ENCODE data around the gene TASP1. TPM values are rescaled to one million over a fixed set of nuclear protein-coding genes. Genes with fewer than 3 reads are reported as not detected.

The TASP1 gene, protein sequence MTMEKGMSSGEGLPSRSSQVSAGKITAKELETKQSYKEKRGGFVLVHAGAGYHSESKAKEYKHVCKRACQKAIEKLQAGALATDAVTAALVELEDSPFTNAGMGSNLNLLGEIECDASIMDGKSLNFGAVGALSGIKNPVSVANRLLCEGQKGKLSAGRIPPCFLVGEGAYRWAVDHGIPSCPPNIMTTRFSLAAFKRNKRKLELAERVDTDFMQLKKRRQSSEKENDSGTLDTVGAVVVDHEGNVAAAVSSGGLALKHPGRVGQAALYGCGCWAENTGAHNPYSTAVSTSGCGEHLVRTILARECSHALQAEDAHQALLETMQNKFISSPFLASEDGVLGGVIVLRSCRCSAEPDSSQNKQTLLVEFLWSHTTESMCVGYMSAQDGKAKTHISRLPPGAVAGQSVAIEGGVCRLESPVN
- 19.5 to 22.8 TPM (median 19.7 TPM) in 3 replicates for total RNA-seq

DNA sequence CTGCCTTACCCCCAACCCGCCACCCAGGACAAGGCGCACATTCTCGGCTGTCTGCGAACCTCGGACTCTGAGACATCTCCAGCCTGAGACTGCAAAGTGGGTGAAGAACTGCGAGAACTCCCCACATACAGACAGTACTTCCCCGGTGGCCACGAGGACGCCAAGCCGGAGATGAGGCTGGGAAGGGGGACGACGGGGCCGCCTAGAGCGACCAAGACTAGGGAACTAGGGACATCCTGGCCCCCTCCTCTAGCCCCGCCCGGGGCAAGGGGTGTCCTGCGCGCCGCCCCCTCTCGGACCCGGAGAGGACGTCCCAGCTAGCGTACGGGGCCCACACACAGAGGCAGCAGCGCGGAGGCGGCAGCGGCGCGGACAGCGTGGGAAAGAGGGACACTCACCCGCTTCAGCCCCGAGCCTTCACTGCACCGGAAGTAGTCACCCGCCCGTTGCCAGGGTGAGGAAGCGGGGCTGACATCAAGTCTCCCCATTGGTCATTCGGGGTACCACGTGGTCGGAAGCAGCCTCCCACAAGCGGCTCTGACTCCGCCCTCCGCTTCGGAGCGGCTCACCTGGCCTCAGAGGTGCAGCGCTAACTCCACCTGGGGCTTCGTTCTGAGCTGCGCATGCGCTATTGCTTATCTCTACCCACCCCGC, at the start of gene TASP1:
Gene TASP1 (minus strand): TSS at position 437 of the 654 bp plus-strand sequence. CDS start 8,854 bp downstream, outside the sequence.
- no peaks in the 10 kb centered on the region for H3K9me3 Mint-ChIP-seq
- no peaks in the 10 kb centered on the region for H3K36me3 Mint-ChIP-seq
- DNase-seq (ENCODE audit: low spot score in 2 of 2, unreplicated experiment in 2 of 2) = peak; percentile 97
- TF ChIP-seq, protein P1, sequence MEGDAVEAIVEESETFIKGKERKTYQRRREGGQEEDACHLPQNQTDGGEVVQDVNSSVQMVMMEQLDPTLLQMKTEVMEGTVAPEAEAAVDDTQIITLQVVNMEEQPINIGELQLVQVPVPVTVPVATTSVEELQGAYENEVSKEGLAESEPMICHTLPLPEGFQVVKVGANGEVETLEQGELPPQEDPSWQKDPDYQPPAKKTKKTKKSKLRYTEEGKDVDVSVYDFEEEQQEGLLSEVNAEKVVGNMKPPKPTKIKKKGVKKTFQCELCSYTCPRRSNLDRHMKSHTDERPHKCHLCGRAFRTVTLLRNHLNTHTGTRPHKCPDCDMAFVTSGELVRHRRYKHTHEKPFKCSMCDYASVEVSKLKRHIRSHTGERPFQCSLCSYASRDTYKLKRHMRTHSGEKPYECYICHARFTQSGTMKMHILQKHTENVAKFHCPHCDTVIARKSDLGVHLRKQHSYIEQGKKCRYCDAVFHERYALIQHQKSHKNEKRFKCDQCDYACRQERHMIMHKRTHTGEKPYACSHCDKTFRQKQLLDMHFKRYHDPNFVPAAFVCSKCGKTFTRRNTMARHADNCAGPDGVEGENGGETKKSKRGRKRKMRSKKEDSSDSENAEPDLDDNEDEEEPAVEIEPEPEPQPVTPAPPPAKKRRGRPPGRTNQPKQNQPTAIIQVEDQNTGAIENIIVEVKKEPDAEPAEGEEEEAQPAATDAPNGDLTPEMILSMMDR (IDR thresholded peaks at IDR 0.05; ENCODE audit: unreplicated experiment) = no peak
- peaks cover 16% of the 10 kb centered on the region for H3K27me3 Mint-ChIP-seq (ENCODE audit: low read depth)
- peak within 1 kb of the TSS; percentile 80 for H3K4me3 Mint-ChIP-seq
- H3K27ac Mint-ChIP-seq = peak within 1 kb of the TSS; percentile 85
- H3K4me1 Mint-ChIP-seq = peaks cover 8% of the 10 kb centered on the region

DNA sequence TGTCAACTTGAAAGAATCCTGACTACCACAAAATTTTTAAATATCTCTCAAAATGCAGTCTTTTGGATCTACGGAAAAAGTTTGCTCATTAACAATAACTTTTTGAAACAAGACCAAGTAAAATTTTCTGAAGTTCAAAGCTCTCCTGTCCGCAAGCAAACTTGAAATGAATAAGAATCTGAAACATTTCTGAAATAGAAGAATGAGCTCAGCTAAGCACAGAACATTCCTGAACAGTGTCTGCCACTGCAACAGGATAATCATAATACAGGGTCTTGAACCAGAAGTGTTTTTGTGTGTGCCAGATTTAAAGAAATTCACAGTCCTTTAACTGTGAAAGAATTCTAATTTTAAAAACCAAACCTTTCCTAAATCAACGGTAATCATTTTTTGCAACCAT, 49.1 kb upstream of the TASP1 start:
- Mint-ChIP-seq H3K9me3 (no peaks in the 10 kb centered on the region), H3K4me3 (no peak overlapping the region), H3K4me1 (no peaks in the 10 kb centered on the region), H3K36me3 (no peaks in the 10 kb centered on the region), H3K27me3 (ENCODE audit: low read depth) (no peaks in the 10 kb centered on the region), H3K27ac (no peak overlapping the region)
- TF ChIP-seq, protein P1 (IDR thresholded peaks at IDR 0.05; ENCODE audit: unreplicated experiment) = no peak
- no peak for DNase-seq (ENCODE audit: low spot score in 2 of 2, unreplicated experiment in 2 of 2)

DNA sequence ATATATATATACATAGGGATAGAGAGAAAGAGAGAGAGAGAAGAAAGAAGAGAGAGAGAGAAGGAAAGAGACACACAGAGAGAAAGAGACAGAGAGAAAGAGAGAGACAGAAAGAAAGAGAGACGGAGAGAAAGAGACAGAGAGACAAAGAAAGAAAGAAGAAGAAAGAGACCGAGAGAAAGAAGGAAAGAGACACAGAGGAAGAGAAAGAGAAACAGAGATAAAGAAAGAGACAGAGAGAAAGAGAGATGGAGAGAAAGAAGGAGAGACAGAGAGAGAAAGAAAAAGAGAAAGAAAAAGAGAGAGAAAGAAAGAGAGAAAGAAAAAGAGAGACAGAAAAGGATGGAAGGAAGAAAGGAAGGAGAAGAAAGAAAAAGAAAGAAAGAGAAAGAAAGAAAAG, 46.9 kb upstream of the TASP1 start:
- Mint-ChIP-seq H3K27ac (no peak overlapping the region), H3K36me3 (no peaks in the 10 kb centered on the region), H3K9me3 (peaks cover 4% of the 10 kb centered on the region), H3K4me1 (no peaks in the 10 kb centered on the region), H3K27me3 (ENCODE audit: low read depth) (no peaks in the 10 kb centered on the region), H3K4me3 (no peak overlapping the region)
- DNase-seq (ENCODE audit: low spot score in 2 of 2, unreplicated experiment in 2 of 2) = no peak
- TF ChIP-seq, protein P1 (IDR thresholded peaks at IDR 0.05; ENCODE audit: unreplicated experiment) = no peak

DNA sequence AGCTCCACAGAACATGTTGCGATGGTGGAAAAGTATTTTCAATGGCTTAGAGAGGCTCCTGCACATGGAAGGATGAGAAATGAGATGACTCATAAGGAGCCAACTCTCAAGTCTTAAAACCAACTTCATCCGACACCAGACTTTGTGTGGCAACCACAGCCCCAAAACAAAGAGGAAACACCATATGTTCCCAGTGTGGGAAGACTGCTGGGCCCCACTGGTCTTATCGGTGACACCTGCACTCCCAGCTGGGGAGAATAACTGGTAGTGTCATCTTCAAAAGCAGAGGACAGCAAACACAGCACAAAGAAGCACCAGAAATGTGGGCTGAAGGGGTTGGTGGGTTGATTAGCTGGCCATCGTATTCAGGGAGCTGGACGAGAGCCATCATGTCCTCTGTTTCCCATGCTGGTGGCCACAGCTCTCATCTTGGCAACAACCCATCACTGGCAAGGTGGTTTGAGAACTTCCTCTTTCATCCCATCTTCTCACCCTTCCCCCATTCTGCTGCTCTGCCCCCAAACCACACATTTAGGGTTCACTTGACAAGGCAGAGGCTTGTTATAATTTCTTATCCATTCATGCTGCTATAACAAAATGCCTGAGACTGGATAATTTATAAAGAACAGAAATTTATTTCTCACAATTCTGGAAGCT, 46.0 kb upstream of the TASP1 start:
- no peaks in the 10 kb centered on the region for H3K27me3 Mint-ChIP-seq (ENCODE audit: low read depth)
- no peak for DNase-seq (ENCODE audit: low spot score in 2 of 2, unreplicated experiment in 2 of 2)
- H3K36me3 Mint-ChIP-seq = no peaks in the 10 kb centered on the region
- no peak overlapping the region for H3K27ac Mint-ChIP-seq
- TF ChIP-seq, protein P1 (IDR thresholded peaks at IDR 0.05; ENCODE audit: unreplicated experiment) = no peak
- no peak overlapping the region for H3K4me3 Mint-ChIP-seq
- peaks cover 4% of the 10 kb centered on the region for H3K9me3 Mint-ChIP-seq
- no peaks in the 10 kb centered on the region for H3K4me1 Mint-ChIP-seq

DNA sequence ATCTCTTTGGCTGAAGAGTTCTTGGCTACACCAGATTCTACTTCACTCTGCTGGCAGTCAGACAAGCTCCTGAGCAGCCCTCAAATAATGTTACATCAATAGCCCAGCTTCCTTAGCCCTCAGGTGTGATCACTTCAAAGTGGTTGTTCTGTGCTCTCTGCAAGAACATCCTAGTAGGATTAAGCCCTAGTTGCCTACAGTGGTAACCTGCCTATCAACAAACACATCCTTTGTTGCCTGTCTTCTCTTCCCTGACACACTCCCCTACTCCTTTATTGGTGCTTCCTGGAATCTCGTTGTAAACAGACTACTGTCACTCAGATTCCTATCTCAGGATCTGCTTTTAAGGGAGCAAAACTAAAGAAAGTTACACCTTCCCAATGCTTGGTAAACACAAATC, 45.1 kb upstream of the TASP1 start:
- Mint-ChIP-seq H3K27ac (no peak overlapping the region), H3K36me3 (no peaks in the 10 kb centered on the region), H3K4me3 (no peak overlapping the region), H3K27me3 (ENCODE audit: low read depth) (no peaks in the 10 kb centered on the region), H3K4me1 (no peaks in the 10 kb centered on the region), H3K9me3 (peaks cover 4% of the 10 kb centered on the region)
- no peak for DNase-seq (ENCODE audit: low spot score in 2 of 2, unreplicated experiment in 2 of 2)
- TF ChIP-seq, protein P1 (IDR thresholded peaks at IDR 0.05; ENCODE audit: unreplicated experiment) = no peak

Data from mesothelial cell of epicardium (in vitro differentiated cells).